B cell (primary cell): ENCODE measurements around the gene PRKCH. TPM values are rescaled to one million over a fixed set of nuclear protein-coding genes. Genes with fewer than 3 reads are reported as not detected.

Experiments
- ATAC-seq: fragments of 200-7000 bp; cut with Tn5 transposase; one replicate; pipeline ENCODE4 v1.10.0; 2021; ENCODE audit warnings: low read depth, mild to moderate bottlenecking, moderate number of reproducible peaks, moderate library complexity
- CTCF ChIA-PET: fragments of 350-600 bp; sonication (Branson Sonifier 250); formaldehyde crosslinking; loops from one replicate; lab custom pipeline; 2021; ENCODE audit warnings: antibody characterized with exemption, inconsistent platforms; lab: Charles Lee
- POLR2A ChIA-PET: fragments of 350-600 bp; sonication (Branson Sonifier 250); formaldehyde crosslinking; loops from one replicate; lab custom pipeline; 2021; ENCODE audit warnings: antibody characterized with exemption; lab: Charles Lee
- DNase-seq: peaks from one replicate; pipeline ENCODE4 v3.0.0; 2013
- H2AFZ ChIP-seq: 2 replicates; pipeline ENCODE4 v1.6.1; 2012; ENCODE audit warnings: mild to moderate bottlenecking, low read depth, low read length; ENCODE audit not compliant: insufficient read depth, poor library complexity, severe bottlenecking
- H3K27ac ChIP-seq, 2 donors: 1 replicate in 1 of 2; 2 replicates in 1 of 2; pipeline ENCODE4 v1.5.1; 2012 to 2013; ENCODE audit warnings: low read length in 2 of 2, mild to moderate bottlenecking in 2 of 2, moderate library complexity in 1 of 2
- H3K27me3 ChIP-seq, 4 experiments: fragments of 200-600 bp in 1 of 4; sonication (generic) in 1 of 4; replicated peaks in 1 of 4; 1 replicate in 2 of 4; 2 replicates in 2 of 4; pipeline versions ENCODE4 v1.6.1 to v1.7.0; 2013 to 2016; ENCODE audit warnings: low read length in 3 of 4, mild to moderate bottlenecking in 2 of 4, mixed read lengths in 1 of 4, moderate library complexity in 1 of 4; ENCODE audit not compliant: insufficient read depth in 4 of 4, control insufficient read depth in 3 of 4; ENCODE audit errors: control extremely low read depth in 1 of 4
- H3K36me3 ChIP-seq, 2 experiments: replicated peaks in 1 of 2; 1 replicate in 1 of 2; 2 replicates in 1 of 2; pipeline versions ENCODE4 v1.6.1 to v1.7.1; 2013; ENCODE audit warnings: low read length in 1 of 2; ENCODE audit not compliant: insufficient read depth in 2 of 2, control insufficient read depth in 1 of 2; ENCODE audit errors: control extremely low read depth in 1 of 2, extremely low read depth in 1 of 2
- H3K4me1 ChIP-seq, 2 donors: fragments of 200-600 bp in 1 of 2; sonication (generic) in 1 of 2; 1 replicate in 1 of 2; 2 replicates in 1 of 2; pipeline versions ENCODE4 v1.5.1 to v1.6.1; 2013 to 2017; ENCODE audit warnings: low read length in 2 of 2; ENCODE audit not compliant: control insufficient read depth in 2 of 2, insufficient read depth in 2 of 2
- H3K4me2 ChIP-seq: replicated peaks from 2 replicates; pipeline ENCODE3; 2012; ENCODE audit warnings: mild to moderate bottlenecking, low read depth, low read length; ENCODE audit not compliant: poor library complexity, severe bottlenecking
- H3K4me3 ChIP-seq, 5 experiments: fragments of 200-600 bp in 1 of 5; sonication (generic) in 1 of 5; 1 replicate in 3 of 5; 2 replicates in 2 of 5; pipeline versions ENCODE4 v1.5.1 to v1.7.0; 2011 to 2016; ENCODE audit warnings: low read length in 4 of 5, mild to moderate bottlenecking in 4 of 5, low read depth in 2 of 5, control low read depth in 1 of 5, moderate library complexity in 1 of 5; ENCODE audit not compliant: insufficient read depth in 1 of 5; ENCODE audit errors: control extremely low read depth in 1 of 5, extremely low read depth in 1 of 5
- H3K79me2 ChIP-seq: fragments of 200-600 bp; sonication (generic); one replicate; pipeline ENCODE4 v1.6.0; 2016; ENCODE audit warnings: low read length; ENCODE audit not compliant: control insufficient read depth, insufficient read depth
- H3K9ac ChIP-seq: fragments of 200-600 bp; sonication (generic); 2 replicates; pipeline ENCODE4 v1.6.1; 2017; ENCODE audit warnings: mild to moderate bottlenecking, low read length, moderate library complexity
- H3K9me3 ChIP-seq, 3 donors: one replicate each; pipeline versions ENCODE4 v1.6.1 to v1.7.1; 2013; ENCODE audit warnings: low read length in 2 of 3; ENCODE audit not compliant: control insufficient read depth in 2 of 3, insufficient read depth in 1 of 3; ENCODE audit errors: control extremely low read depth in 1 of 3
- H4K20me1 ChIP-seq: 2 replicates; pipeline ENCODE4 v1.6.0; 2012; ENCODE audit warnings: mild to moderate bottlenecking, low read length; ENCODE audit not compliant: insufficient read depth, control insufficient read depth, poor library complexity, severe bottlenecking
- H3K27ac Mint-ChIP-seq: one replicate; pipeline ENCODE4 v1.8.0; 2021; ENCODE audit warnings: mixed read lengths
- H3K27me3 Mint-ChIP-seq: one replicate; pipeline ENCODE4 v1.8.0; 2021; ENCODE audit warnings: mixed read lengths
- H3K4me1 Mint-ChIP-seq: one replicate; pipeline ENCODE4 v1.8.0; 2021; ENCODE audit warnings: mixed read lengths
- H3K4me3 Mint-ChIP-seq: one replicate; pipeline ENCODE4 v1.8.0; 2021; ENCODE audit warnings: mixed read lengths
- H3K9me3 Mint-ChIP-seq: one replicate; pipeline ENCODE4 v1.8.0; 2022; ENCODE audit warnings: mixed read lengths; ENCODE audit not compliant: insufficient read depth
- EZH2 ChIP-seq: IDR thresholded peaks from 2 replicates; pipeline ENCODE4 v1.6.1; 2012; ENCODE audit warnings: borderline replicate concordance, low read depth, mild to moderate bottlenecking, moderate library complexity, low read length; ENCODE audit not compliant: insufficient read depth, poor library complexity, severe bottlenecking
- WGBS: methylation state at CpG from one replicate; pipeline ENCODE4 v1.1.5; 2013; ENCODE audit warnings: missing lambda C conversion rate; ENCODE audit not compliant: insufficient coverage; 5-methylcytosine and 5-hydroxymethylcytosine counted together
- intact Hi-C: fragments of 100-400 bp; cut with micrococcal nuclease; formaldehyde crosslinking; loops from one replicate; pipeline ENCODE4 v1.10.0; 2022
- polyA plus RNA-seq: library from polyadenylated mRNA; depleted of rRNA; stranded (reverse); fragments of >200 nt; gene quantifications from 2 replicates; pipeline ENCODE4 v1.2.3, GENCODE V29; 2012
- total RNA-seq, 2 donors: library from RNA; stranded (reverse); fragments of 120-200 nt in 1 of 2; gene quantifications; 1 replicate in 1 of 2; 2 replicates in 1 of 2; pipeline versions ENCODE4 v1.2.3 to v1.2.4, GENCODE V29; 2013 to 2022
- TF ChIP-seq, protein P1 (sequence below): fragments of 200-600 bp; IDR thresholded peaks from one replicate; pipeline ENCODE4 v1.8.0; 2022; ENCODE audit warnings: antibody characterized with exemption, mild to moderate bottlenecking

Gene PRKCH
- total and polyA plus RNA-seq, 2 donors (not counting 1 experiment from before 2014, with no cell fraction given): 2.0 to 5.0 TPM

DNA sequence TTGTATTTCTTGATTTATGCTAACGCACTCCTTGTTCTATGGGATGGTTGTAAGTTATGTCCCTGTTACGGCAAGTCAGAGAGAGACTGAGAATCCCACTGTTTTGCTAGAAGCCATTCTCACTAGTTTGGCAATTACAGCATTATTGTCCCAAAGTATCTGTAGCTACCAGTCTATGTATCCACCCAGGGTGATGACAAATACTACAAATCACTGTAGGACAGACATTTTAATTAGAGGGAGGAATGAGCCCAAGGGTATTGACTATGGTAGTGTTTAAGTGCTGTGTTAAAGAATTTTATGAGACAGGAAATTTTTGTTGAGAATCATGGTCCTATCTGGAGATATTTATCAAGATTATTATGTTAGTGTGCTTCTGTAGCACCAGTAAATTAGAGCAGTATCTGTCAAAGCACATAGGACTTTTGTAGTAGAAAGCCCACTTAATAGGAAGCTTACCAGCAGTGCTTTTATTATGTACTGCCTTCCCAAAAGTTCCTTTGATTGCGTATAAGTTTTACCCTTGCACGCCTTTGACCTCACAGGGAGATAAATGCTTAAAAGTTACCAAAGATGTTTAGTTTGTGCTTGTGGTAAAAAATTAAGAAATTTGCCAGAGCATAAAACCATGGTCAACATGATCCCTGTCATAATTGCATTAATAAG is 10.7 kb downstream of the PRKCH start:
- no peak overlapping the region for H3K27ac Mint-ChIP-seq

DNA sequence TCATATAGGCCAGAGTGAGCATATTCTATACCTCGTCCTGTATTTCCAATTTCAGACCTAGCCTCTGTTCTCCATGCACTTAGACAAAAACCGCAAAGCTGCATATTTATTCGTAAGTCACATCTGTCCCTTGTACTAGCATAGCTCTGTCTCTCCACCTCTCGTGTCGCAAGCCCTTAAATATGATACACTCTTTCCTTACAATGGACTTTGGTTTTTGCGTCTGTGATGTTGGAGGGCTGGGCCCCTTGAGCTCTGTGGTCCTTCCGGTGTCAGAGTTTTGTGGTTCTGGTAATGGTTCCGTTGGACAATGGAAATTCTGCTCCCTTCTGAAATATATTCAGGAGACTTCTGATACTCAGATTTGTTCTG is 11.3 kb downstream of the PRKCH start:
- Mint-ChIP-seq H3K27ac (no peak overlapping the region), H3K9me3 (no peaks in the 10 kb centered on the region), H3K4me3 (no peak overlapping the region), H3K4me1 (peaks cover 11% of the 10 kb centered on the region), H3K27me3 (no peaks in the 10 kb centered on the region)
- intact Hi-C loops: no loop called here
- no peak overlapping the region for H3K9ac ChIP-seq
- no peak overlapping the region for H3K4me2 ChIP-seq
- no peaks in the 10 kb centered on the region for H3K9me3 ChIP-seq
- ChIA-PET CTCF (interaction anchor here (1.2 kb wide), 1 partner anchor 47 kb away, joined by 3 read pairs; no protein-coding TSS in a partner anchor), POLR2A (no interaction called here)
- no peak overlapping the region for H3K27ac ChIP-seq
- H3K4me3 ChIP-seq: no peak overlapping the region
- WGBS: 74% methylated on average over 3 of the region's 8 CpGs
- no peak for ATAC-seq
- no peaks in the 10 kb centered on the region for H3K36me3 ChIP-seq
- no peaks in the 10 kb centered on the region for H3K79me2 ChIP-seq
- no peaks in the 10 kb centered on the region for H3K27me3 ChIP-seq
- no peak for TF ChIP-seq EZH2
- TF ChIP-seq, protein P1, sequence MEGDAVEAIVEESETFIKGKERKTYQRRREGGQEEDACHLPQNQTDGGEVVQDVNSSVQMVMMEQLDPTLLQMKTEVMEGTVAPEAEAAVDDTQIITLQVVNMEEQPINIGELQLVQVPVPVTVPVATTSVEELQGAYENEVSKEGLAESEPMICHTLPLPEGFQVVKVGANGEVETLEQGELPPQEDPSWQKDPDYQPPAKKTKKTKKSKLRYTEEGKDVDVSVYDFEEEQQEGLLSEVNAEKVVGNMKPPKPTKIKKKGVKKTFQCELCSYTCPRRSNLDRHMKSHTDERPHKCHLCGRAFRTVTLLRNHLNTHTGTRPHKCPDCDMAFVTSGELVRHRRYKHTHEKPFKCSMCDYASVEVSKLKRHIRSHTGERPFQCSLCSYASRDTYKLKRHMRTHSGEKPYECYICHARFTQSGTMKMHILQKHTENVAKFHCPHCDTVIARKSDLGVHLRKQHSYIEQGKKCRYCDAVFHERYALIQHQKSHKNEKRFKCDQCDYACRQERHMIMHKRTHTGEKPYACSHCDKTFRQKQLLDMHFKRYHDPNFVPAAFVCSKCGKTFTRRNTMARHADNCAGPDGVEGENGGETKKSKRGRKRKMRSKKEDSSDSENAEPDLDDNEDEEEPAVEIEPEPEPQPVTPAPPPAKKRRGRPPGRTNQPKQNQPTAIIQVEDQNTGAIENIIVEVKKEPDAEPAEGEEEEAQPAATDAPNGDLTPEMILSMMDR: no peak
- DNase-seq: no peak
- H2AFZ ChIP-seq: no peak overlapping the region
- H4K20me1 ChIP-seq: no peaks in the 10 kb centered on the region
- H3K4me1 ChIP-seq: peaks cover 5 to 13% of the 10 kb centered on the region in 2 donors

More for the DNA sequence above, 10.7 kb downstream of the PRKCH start:
- Histone ChIP-seq H3K9ac (no peak overlapping the region), H3K4me3 (no peak overlapping the region), H4K20me1 (no peaks in the 10 kb centered on the region), H3K27ac (no peak overlapping the region), H3K79me2 (no peaks in the 10 kb centered on the region), H3K4me1 (peaks cover 5 to 13% of the 10 kb centered on the region in 2 donors), H3K4me2 (no peak overlapping the region), H2AFZ (no peak overlapping the region), H3K27me3 (no peaks in the 10 kb centered on the region), H3K9me3 (no peaks in the 10 kb centered on the region), H3K36me3 (no peaks in the 10 kb centered on the region)
- ChIA-PET POLR2A (no interaction called here), CTCF (no interaction called here)
- TF ChIP-seq, protein P1: no peak
- TF ChIP-seq EZH2: no peak
- WGBS: 100% methylated on average over 3 of the region's 4 CpGs
- Mint-ChIP-seq H3K9me3 (no peaks in the 10 kb centered on the region), H3K27me3 (no peaks in the 10 kb centered on the region), H3K4me3 (no peak overlapping the region), H3K4me1 (peaks cover 11% of the 10 kb centered on the region)
- DNase-seq: no peak
- no peak for ATAC-seq
- intact Hi-C loops: no loop called here
